Activated naive CD4-positive, alpha-beta T cell (primary cell): ENCODE data around the gene TRAF2.
A peak's percentile ranks its signal among the peaks of the same experiment; 100 is the strongest.

Experiments
- DNase-seq, 4 experiments: peaks; one replicate each; lab custom pipeline; 2025; lab: John Stamatoyannopoulos, UW

The TRAF2 gene

DNA sequence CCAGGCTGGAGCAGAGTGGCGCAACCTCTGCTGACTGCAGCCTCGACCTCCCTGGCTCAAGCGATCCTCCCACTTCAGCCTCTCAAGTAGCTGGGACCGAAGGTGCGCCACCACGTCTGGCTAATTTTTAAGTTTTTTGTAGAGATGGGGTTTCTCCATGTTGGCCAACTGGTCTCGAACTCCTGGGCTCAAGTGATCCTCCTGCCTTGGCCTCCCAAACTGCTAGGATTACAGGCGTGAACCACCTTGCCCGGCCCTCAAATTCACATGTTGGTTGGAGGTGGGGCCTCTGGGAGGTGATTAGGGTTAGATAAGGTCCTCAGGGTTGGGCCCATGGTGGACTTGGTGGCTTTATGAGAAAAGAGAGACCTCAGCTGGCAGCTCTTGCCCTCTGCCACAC lies 75.8 kb downstream of the TRAF2 start:
- DNase-seq: no peak

DNA sequence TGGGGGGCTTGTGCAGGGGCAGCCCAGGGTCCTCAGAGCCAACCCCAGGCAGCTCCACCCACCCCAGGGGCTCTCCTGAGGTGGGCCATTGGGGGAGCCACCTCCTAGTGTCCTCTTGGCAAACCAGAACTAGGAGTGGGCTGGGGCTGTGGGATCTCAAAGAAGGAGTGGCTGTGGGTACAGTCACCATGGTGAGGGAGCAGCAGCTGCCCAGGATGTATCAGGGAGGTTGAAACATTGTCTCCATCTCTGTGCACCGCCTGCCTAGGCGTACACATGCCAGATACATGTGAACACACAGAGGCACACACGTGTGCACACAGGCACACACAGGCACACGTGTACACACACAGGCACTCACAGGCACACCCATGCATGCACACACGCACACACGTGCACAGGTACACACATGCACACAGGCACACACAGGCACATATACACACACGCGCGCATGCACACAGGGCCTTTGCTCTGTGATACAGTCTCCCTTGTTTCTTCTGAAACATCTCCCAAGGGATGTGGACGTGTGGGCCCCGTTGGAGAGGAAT lies 76.5 kb downstream of the TRAF2 start:
- DNase-seq: no peak

DNA sequence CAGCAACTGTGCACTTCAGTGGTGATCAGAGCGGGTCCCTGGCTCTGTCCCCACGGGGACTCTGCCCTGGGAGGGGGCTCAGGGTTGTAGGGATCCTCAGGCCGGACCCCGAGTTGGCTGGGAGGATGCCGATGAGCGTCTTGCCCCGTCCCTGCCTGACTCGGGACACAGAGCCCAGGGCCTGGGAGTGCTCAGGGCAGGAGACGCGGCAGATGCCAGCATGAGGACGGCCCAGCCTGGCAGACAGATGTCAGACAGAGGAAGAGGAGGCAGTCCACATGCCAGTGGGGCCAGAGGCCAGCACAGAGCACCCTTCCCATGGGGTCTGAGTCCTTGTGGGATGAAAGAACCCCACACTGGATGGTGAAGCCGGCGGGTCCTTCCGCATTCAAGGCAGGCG lies 77.0 kb downstream of the TRAF2 start:
- DNase-seq: no peak

DNA sequence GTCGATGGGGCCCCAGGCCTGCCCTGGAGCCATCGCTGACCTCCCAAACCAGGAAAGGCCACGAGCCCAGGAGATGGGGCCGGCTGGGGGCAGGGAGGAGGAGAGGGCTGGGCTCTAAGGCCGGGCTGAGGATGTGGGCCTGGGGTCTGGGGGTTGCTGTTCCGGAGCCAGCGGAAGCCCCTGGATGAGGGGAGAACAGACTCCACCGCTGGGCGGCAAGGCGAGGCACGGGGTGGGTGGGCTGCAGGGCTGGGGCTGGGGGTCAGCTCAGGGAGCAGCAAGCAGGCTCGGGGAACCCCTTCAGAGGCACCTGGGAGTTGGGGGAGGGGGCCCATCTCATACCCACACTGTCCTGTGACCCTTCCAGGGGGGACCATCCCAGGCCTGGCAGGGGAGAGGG lies 77.4 kb downstream of the TRAF2 start:
- no peak for DNase-seq

DNA sequence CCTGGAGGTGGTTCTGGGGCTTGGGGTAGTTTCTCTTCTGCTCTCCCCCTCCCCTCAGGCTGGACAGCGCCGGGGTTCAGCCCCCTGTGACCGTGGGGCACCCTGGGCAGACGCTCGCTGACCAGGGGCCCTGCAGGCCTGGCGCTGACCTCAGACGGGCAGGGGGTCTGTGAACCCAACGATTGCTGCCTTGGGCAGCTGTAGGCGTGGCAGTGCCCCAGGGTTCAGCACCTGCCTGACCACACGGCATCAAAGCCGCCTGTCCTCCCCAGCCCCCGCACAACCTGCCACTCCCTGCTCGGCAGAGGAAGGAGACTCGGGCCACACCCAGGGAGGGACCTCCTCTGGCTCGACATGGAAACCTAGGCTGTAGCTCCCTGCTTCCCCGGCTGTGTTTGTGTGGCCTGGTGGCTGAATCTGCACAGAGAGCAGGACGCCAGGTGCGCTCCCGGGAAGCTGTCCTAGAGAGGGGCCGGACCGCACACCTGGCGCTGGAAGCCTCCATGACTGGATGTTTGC lies 77.9 kb downstream of the TRAF2 start:
- no peak for DNase-seq

DNA sequence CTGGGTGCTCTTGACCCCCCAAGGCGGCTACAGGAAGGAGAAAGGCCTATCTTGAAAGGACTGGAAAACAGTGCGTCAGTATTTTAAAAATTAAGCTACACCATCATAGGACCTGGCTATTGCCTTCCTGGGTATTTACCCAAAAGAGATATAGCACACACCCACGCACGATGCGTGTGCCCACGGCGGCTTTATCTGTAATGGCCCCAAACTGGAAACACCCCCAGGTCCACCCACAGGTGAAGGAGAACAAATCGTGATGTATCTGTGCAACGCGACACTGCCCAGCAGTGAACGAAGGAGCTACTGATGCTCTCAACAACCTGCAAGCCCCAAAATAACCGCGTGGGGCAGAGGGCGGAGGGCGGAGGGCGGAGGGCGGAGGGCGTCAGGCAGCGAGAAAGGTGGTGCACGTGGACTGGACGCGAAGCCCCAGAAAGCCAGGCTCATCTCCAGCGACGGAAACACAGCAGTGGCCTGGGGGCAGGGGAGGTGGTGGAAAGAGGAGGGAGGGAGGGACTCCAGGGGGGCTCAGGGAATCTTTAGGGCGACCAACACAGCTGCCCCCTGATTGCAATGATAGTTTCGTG lies 78.6 kb downstream of the TRAF2 start:
- DNase-seq: no peak

DNA sequence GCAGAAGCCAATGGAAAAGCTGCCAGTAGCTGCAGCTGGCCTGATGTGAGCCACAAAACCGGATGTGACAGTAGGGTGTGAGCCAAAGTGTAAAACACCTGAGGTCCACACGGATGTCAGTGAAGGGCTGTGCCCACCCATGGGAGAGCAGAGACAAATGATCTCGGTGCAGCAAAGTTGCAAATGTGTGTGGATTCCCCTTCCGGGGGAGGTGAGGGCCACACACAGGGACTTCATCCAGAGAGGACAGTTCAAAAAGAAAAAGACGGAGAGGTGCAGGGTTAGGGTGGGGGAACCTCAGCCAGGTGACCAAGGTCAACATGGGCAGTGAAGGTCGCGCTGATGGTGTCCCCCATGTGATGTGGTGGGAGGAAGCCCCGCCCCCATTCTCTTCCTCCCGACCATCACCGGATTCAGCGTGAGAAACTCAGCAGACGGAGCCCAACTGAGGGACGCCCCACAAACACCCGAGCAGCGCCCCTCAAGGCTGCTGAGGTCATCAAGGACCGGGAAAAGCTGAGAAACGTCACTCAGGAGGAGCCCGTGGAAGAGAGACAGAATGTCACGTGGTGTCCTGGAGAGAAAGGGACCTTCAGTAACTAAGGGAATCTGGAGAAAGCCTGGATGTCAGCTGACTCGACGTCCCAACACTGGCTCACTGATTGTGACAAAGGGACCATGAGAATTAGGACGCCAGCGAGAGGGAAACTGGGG lies 79.6 kb downstream of the TRAF2 start:
- DNase-seq: no peak

DNA sequence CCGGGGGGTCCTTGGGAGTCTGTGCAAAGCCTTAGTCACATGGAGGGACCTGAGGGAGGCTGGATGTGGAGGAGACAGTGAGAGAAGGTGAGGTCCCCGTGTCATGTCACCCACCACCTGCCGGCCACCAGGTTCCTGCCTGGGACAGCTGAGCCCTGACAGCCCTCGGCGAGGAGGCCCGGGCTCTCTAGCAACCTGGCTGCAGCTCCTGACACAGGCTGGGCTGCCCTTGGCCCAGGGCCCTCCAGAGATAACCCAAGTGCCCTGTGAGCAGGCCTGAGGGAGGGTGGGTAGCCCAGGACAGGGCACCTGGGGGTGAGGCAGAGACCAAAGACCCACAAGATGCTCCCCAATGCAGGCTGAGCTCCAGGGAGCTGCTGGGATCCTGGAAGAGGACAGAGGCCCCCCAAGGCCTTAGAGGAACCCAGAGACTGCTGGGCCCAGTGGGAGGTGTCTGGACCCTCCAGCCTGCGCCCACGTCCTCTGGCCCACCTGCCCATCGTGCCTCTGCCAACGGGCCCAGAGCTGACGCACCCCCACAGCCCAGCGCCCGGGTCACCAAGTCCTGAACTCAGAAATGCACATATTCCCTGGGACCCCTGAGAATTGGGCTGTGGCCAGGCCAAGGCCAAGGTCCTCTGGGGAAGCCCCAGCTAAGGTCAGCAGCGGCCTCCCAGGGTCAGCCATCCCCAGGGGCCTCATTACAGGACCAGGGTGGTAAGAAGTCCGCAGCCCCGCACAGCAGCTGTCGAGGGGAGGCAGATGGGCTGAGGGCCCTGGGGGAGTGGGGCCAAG lies 82.2 kb downstream of the TRAF2 start:
- DNase-seq: no peak

DNA sequence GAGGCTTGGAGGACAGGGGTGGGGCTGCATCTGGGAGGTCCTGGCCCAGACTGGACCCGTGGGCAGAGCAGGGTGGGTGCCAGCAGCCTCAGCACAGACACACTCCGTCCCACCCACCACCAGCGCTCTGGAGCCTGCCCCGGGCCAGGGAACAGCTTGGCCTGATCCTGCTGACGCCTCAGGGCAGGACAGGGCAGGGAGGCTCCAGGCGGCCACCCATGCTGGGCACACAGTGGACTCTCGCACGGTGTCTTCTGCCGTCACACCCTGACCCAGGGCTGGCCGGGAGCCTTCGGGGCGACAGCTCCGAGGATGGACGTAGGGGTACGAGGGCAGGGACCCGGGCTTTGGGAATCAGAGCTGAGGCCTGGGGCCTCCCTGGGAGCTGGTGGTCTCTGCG lies 82.8 kb downstream of the TRAF2 start:
- DNase-seq: no peak

DNA sequence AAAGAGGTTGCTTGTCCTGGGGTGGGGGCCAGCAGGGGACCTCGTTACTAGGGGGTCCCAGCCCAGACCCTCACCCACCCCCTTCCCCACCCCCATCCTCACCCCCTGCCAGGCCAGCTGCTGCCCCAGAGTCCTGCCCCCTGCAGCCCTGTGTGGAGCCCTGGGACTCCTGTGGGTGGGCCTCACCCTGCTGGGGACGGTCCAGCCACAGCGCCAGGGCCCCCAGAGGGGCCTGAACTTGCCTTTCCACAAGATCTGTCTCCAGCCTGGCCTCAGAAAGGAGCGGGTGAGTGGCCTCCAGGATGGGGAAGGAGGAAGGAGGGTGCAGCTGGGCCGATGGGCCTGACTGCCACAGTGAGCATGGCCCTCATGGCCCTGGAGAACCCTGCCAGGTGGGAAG lies 83.5 kb downstream of the TRAF2 start:
- no peak for DNase-seq

DNA sequence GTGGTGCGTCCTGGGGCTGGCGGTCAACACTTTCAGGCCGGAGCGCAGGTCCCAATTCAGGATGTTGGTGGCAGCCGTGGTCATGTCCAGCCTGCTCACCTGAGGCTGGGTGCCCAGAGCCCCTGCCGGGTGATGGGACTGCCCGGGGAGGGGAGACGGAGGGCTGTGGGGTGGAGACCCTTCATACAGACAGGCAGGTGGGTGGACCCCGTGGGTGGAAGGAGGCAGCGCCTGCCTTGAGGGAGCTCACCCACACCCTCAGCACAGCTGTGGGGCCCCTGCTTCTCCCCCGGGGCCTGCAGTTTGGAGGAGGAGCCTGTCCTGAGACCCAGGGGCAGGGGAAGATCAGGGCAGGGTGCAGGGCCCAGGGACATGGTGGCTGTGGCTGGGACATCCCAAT lies 84.0 kb downstream of the TRAF2 start:
- no peak for DNase-seq

DNA sequence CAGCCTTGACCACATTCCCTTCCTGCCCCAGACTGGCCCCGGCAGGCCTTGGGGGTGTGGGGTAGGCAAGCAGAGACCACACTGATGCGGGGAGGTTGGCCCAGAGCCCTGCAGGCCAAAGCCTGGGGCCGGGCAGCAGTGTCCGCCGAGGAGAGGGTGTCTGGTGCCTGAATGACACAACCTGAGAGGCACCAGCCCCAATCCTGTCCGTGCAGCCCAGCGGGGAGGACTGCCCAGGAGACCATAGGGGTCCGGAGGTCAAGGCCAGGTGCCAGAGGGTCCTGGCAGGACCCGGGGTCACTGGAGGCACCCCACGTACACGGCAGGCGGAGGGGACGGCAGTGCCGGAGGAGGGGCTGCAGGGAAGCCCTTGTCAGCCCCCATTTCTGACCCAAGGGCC lies 85.4 kb downstream of the TRAF2 start:
- no peak for DNase-seq

DNA sequence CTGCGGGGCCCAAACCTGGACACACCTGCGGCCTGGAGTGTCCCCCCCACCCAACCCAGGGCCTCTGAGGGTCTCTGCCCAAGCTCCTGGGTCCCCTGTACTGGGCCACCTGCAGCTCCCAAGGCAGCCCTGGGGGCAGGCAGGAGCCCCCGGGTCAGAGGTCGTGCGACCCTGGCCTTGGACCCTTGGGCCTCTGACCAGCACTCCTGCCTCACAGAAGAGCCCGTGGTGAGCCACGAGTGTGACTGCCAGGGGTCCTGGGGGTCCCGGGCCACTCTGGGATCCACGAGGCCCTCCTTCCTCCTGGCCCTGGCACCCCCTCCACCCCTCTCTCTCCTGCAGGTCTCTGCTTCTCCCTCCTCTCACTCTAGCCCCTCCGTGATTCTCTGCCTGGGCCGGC lies 86.0 kb downstream of the TRAF2 start:
- DNase-seq: no peak

DNA sequence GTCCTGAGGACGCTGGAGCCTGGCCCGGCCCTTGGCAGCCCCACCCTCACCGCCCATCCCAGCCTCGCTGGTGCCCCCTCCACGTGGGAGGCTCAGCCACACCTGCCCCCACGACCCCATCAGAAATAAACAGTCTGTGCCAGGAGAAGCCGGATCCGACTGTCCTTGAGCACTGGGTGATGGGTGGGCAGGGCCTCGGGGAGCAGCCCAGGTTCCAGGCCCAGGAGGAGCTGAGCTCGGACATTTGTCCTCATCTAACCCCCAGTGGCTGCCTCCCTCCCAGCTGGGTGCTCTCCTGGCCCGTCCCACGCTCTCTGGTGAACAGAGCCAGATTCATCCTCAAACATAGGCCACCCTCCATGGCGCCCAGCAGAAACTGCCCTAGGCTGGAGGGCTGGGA lies 86.4 kb downstream of the TRAF2 start:
- DNase-seq: no peak

DNA sequence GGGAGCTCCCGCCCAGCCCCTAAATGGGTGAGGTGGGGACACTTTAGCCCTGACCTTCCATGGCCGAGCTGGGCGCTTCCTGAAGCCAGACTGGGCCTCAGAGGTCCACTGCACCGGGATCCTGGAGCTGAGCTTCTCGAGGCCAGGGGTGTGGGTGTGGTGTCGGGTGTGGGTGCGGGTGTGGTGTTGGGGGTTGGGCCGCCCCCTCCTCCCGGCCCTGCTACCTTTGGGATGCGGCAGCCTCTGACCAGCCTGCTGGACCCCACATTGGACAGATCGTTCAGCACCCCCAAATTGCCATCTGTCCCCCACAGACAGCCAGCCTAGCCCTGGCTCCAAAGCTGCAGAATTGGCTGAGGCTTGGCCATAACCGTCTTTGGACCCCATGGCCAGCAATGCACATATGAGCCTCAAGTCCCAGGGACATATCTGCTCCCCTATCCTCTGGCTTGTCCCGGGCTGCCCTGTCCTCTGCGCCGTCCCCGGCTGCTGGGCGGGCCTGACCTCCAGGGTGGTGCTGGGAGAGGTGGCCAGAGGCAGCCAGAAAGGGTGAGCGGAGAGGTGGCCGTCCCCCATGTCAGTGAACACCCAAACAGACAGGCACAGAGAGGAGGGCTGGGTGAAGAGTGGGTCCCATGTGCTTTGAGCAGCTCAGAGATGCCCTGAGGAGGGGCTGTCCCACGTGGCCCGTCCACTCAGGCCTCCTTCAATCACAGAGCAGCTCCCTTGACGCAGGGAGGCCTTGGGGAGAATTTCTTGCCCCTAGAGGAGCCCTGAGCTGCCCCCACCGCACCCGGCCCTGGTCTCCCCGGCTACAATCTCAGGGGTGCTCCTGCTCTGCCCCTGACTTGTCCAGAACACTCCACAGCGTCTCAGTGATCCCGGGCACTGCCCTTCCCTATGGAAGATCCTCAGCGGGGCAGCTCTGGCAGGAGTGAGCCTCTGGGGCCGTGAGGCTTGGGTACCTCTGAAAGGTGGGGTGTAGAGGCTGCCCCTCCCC lies 87.6 kb downstream of the TRAF2 start:
- no peak for DNase-seq

DNA sequence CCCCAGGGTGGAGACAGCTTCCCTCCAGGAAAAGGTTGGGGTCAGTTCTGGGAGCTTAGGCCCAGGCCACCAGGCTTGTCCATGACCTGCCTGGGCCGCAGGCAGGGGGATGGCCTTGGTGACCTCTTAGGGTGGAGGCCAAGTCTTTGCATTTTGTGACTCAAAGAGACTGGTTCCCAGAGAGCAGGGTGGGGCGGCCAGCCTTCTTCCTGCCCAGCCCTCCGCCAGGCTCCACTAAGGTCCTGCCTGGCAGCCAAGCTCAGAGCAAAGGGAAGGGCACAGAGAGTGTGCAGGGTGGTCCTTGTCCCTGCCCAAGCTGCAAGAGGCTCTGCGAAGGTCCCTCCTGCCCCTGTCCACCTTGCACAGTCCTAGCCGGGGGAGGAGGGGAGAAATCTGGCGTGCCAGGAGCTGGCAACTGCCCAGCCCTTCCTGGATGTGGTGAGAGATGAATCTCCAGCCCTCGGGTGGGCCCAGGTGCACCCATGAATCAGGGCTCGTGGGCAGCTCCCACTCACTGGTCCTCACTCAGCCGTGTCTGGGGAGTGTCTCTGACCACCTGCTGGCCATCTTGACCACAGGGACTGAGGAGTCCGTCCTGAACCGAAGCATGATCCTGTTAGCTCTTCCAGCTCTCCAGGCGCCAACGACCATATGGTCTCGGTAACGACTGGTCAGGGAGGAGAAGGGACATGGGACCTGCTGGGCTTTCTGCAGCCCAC lies 88.7 kb downstream of the TRAF2 start:
- no peak for DNase-seq

DNA sequence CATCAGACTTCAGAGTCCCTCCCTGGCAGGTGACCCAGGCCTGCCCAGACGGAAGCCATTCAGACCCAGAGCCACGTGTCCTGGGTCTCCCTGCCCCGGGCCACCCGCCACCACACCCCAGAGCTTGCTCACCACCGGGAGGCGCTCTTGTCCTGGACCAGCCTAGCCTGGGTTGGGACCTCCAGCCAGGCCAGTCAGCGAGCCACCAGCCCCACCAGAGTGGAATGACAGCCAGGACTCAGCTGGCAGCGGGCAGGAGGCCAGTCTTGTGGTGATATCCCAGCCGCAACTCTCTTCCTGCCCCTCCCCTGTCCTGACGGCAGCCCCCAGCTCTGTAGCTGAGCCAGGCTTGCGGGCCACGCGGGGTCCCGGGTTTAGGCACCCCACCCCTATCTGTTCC lies 89.3 kb downstream of the TRAF2 start:
- DNase-seq: peak in 1 of 4 experiments; percentile 15
